ENCODE measurements around the gene KNG1. TPM values are rescaled to one million over a fixed set of nuclear protein-coding genes. Genes with fewer than 3 reads are reported as not detected.

Gene KNG1
- total and polyA plus RNA-seq, 2 of the 8 experiments (the other 6 are each of a cell fraction or from before 2014, with no cell fraction given), result 0.05 TPM; not detected in 1

GRCh38 chr3:186750316-186750715, 33.2 kb downstream of the KNG1 start:
- no peak for FAIRE-seq
- CTCF ChIA-PET (ENCODE audit: partially characterized antibody), result interaction anchor here (1.2 to 13.6 kb wide), 4 partner anchors 52 to 211 kb away, joined by 3 to 229 read pairs (median 4); partner anchors contain the start of gene AHSG
- no peaks in the 10 kb centered on the region for H3K9me3 ChIP-seq (ENCODE audit: insufficient read depth in 2 of 2, low read depth in 1 of 2, low read length in 1 of 2)
- no peak for TF ChIP-seq EP300 (IDR thresholded peaks at IDR 0.05; ENCODE audit: borderline replicate concordance in 1 of 2, low read depth in 2 of 2, low read length in 2 of 2)
- no peak for TF ChIP-seq ASH2L (IDR thresholded peaks at IDR 0.05; ENCODE audit: low read length)
- no peak for TF ChIP-seq CHD1 (IDR thresholded peaks at IDR 0.05; ENCODE audit: low read depth, low read length)
- TF ChIP-seq SIRT6 (IDR thresholded peaks at IDR 0.05; ENCODE audit: low read length), result no peak
- no peak for TF ChIP-seq POLR2A (IDR thresholded peaks at IDR 0.05; ENCODE audit: control extremely low read depth in 1 of 2, low read depth in 2 of 2, low read length in 2 of 2)
- TF ChIP-seq BCL11A (IDR thresholded peaks at IDR 0.05; ENCODE audit: low read depth in 2 of 2, low read length in 2 of 2), result no peak
- TF ChIP-seq RFX5 (IDR thresholded peaks at IDR 0.05; ENCODE audit: borderline replicate concordance, low read depth, low read length), result no peak
- no peak for TF ChIP-seq NANOG (IDR thresholded peaks at IDR 0.05; ENCODE audit: insufficient read depth, low read depth, low read length, poor library complexity, severe bottlenecking)
- TF ChIP-seq EZH2 (IDR thresholded peaks at IDR 0.05; ENCODE audit: low read depth, low read length, severe bottlenecking), result no peak
- no peak for TF ChIP-seq TAF1 (IDR thresholded peaks at IDR 0.05; ENCODE audit: low read depth, low read length)
- TF ChIP-seq CHD2 (IDR thresholded peaks at IDR 0.05; ENCODE audit: low read length), result no peak
- TF ChIP-seq SRF (IDR thresholded peaks at IDR 0.05; ENCODE audit: low read depth, low read length), result no peak
- TF ChIP-seq FOSL1 (IDR thresholded peaks at IDR 0.05; ENCODE audit: insufficient read depth, low read depth, low read length), result no peak
- TF ChIP-seq CEBPB (IDR thresholded peaks at IDR 0.05; ENCODE audit: low read depth, low read length), result no peak
- TF ChIP-seq HDAC2 (IDR thresholded peaks at IDR 0.05; ENCODE audit: borderline replicate concordance in 1 of 2, low read depth in 2 of 2, low read length in 2 of 2), result no peak

More at GRCh38 chr3:186750316-186750715, 33.2 kb downstream of the KNG1 start:
- H3K79me1 ChIP-seq (ENCODE audit: low read depth, low read length), result no peaks in the 10 kb centered on the region
- no peak overlapping the region for H2BK20ac ChIP-seq (ENCODE audit: low read length)
- H3K18ac ChIP-seq (ENCODE audit: extremely low read depth, low read length), result no peak overlapping the region
- no peak overlapping the region for H4K91ac ChIP-seq (replicated peaks; ENCODE audit: insufficient read length, low read length)
- H3K79me2 ChIP-seq (ENCODE audit: control insufficient read depth in 1 of 2, insufficient read depth in 2 of 2, low read length in 2 of 2), result no peaks in the 10 kb centered on the region
- no peak overlapping the region for H3K27ac ChIP-seq (ENCODE audit: low read depth, low read length)
- H3K9ac ChIP-seq (replicated peaks in 1 of 4; ENCODE audit: extremely low read depth in 1 of 4, low read depth in 3 of 4, low read length in 3 of 4), result no peak overlapping the region
- no peak overlapping the region for H3K14ac ChIP-seq (ENCODE audit: insufficient read length)
- no peaks in the 10 kb centered on the region for H4K20me1 ChIP-seq (replicated peaks in 1 of 2; ENCODE audit: control insufficient read depth in 1 of 2, insufficient read depth in 2 of 2, low read length in 2 of 2)
- H2BK5ac ChIP-seq (ENCODE audit: low read depth, low read length), result no peak overlapping the region
- H4K8ac ChIP-seq (ENCODE audit: extremely low read depth, insufficient read depth, low read length), result no peak overlapping the region
- H3K4me3 ChIP-seq (ENCODE audit: extremely low read depth in 1 of 4, insufficient read depth in 2 of 4, low read depth in 3 of 4, low read length in 4 of 4), result no peak overlapping the region
- H3K4me1 ChIP-seq (replicated peaks in 1 of 4; ENCODE audit: control insufficient read depth in 3 of 4, insufficient read depth in 4 of 4, low read length in 3 of 4), result peaks cover 0 to 5% (median under 1%) of the 10 kb centered on the region in 4 experiments; a peak in 5 of 7 replicates
- no peak for DNase-seq (ENCODE audit: low read depth in 1 of 2, low spot score in 2 of 2)
- H3K23me2 ChIP-seq (ENCODE audit: low read depth, low read length), result no peaks in the 10 kb centered on the region
- H2BK120ac ChIP-seq (replicated peaks; ENCODE audit: low read depth, low read length), result no peak overlapping the region
- H3K27me3 ChIP-seq (replicated peaks in 1 of 4; ENCODE audit: control insufficient read depth in 3 of 4, extremely low read depth in 1 of 4, insufficient read depth in 3 of 4, low read length in 3 of 4), result no peaks in the 10 kb centered on the region
- no peak overlapping the region for H4K5ac ChIP-seq (ENCODE audit: insufficient read length, low read depth, low read length)
- H2BK12ac ChIP-seq (ENCODE audit: low read depth, low read length), result peak overlapping the region; percentile 75; the same call in 1 of the 2 replicates
- WGBS, 2 experiments (ENCODE audit: extremely low coverage in 1 of 2, insufficient coverage in 1 of 2, insufficient read length in 1 of 2, insufficient replicate concordance in 2 of 2, low coverage in 1 of 2, low lambda C conversion rate in 2 of 2, missing lambda C conversion rate in 1 of 2), result 85% methylated on average over 2 of the region's 2 CpGs; no CpG with 5 or more reads in 1 of the 2 experiments
- H2BK15ac ChIP-seq (ENCODE audit: low read length), result no peak overlapping the region
- no peak overlapping the region for H2AFZ ChIP-seq (ENCODE audit: low read length)
- POLR2A ChIA-PET (ENCODE audit: partially characterized antibody), result interaction anchor here (5.1 kb wide), 1 partner anchor 34 kb away, joined by 38 read pairs; the partner anchor contains the start of gene EIF4A2
- H3K4me2 ChIP-seq (ENCODE audit: insufficient read depth in 1 of 2, low read depth in 2 of 2, low read length in 2 of 2), result no peak overlapping the region
- no peak overlapping the region for H3K56ac ChIP-seq (replicated peaks; ENCODE audit: insufficient read length, low read depth, low read length)
- H2AK5ac ChIP-seq (ENCODE audit: low read depth, low read length), result no peak overlapping the region
- no peak overlapping the region for H3K4ac ChIP-seq (replicated peaks; ENCODE audit: insufficient read length, low read depth, low read length)
- no peaks in the 10 kb centered on the region for H3K36me3 ChIP-seq (ENCODE audit: control insufficient read depth in 2 of 4, insufficient read depth in 4 of 4, low read length in 3 of 4)
- no peak overlapping the region for H3K23ac ChIP-seq (ENCODE audit: insufficient read length)

Data from H1 (cell line).